Uterus (tissue), 4 donors: Measurements from ENCODE around the gene PPP2R5B. TPM values are rescaled to one million over a fixed set of nuclear protein-coding genes. Genes with fewer than 3 reads are reported as not detected.
A peak's percentile ranks its signal among the peaks of the same experiment; 100 is the strongest.

Experiments
- DNase-seq, 2 donors: peaks; one replicate each; pipeline ENCODE4 v3.0.0-alpha.2; 2019 to 2020
- H3K27ac ChIP-seq, 2 donors: fragments of 200-600 bp; sonication (generic); 1 replicate in 1 of 2; 2 replicates in 1 of 2; pipeline ENCODE4 v1.5.1; 2016 to 2018
- H3K27me3 ChIP-seq, 2 donors: fragments of 200-600 bp; sonication (generic); one replicate each; pipeline ENCODE4 v1.5.1; 2018 to 2019; ENCODE audit warnings: control low read depth in 1 of 2
- H3K36me3 ChIP-seq, 2 donors: fragments of 200-600 bp; sonication (generic); one replicate each; pipeline ENCODE4 v1.5.1; 2019; ENCODE audit warnings: control low read depth in 1 of 2
- H3K4me1 ChIP-seq, 2 donors: fragments of 200-600 bp; sonication (generic); one replicate each; pipeline ENCODE4 v1.5.1; 2018 to 2019; ENCODE audit warnings: control low read depth in 1 of 2
- H3K4me3 ChIP-seq, 2 donors: fragments of 200-600 bp; sonication (generic); 1 replicate in 1 of 2; 2 replicates in 1 of 2; pipeline ENCODE4 v1.5.1; 2018 to 2019; ENCODE audit warnings: mild to moderate bottlenecking in 1 of 2
- H3K9me3 ChIP-seq, 2 donors: fragments of 200-600 bp; sonication (generic); one replicate each; pipeline ENCODE4 v1.5.1; 2019; ENCODE audit warnings: control low read depth in 1 of 2
- POLR2A ChIP-seq, 2 donors: fragments of 450-650 bp; IDR thresholded peaks; one replicate each; pipeline ENCODE4 v1.6.1; 2016; ENCODE audit warnings: antibody characterized with exemption in 2 of 2, mild to moderate bottlenecking in 1 of 2, moderate library complexity in 1 of 2
- intact Hi-C: fragments of 100-400 bp; cut with DNase I; formaldehyde crosslinking; loops from one replicate; pipeline ENCODE4 v1.15.1; 2023; ENCODE audit warnings: low total_unique reads
- total RNA-seq, 4 donors: library from RNA; depleted of rRNA in 3 of 4; stranded (reverse); fragments of >200 nt in 3 of 4; gene quantifications; one replicate each; pipeline versions ENCODE4 v1.1.0 to v1.2.4, GENCODE V29; 2014 to 2023
- TF ChIP-seq, protein P1 (sequence below), 4 experiments: fragments of 200-600 bp in 2 of 4; fragments of 450-650 bp in 2 of 4; sonication (generic) in 2 of 4; IDR thresholded peaks; one replicate each; pipeline ENCODE4 v1.5.1; 2016 to 2019; ENCODE audit warnings: antibody characterized with exemption in 4 of 4, mild to moderate bottlenecking in 2 of 4, moderate library complexity in 1 of 4
- donor health status: DM: yes; HTN: yes; CAD: no.

Gene PPP2R5B
- total RNA-seq, 4 donors from 2014 or later = 6.7 to 23.4 (median 13.0) TPM

DNA sequence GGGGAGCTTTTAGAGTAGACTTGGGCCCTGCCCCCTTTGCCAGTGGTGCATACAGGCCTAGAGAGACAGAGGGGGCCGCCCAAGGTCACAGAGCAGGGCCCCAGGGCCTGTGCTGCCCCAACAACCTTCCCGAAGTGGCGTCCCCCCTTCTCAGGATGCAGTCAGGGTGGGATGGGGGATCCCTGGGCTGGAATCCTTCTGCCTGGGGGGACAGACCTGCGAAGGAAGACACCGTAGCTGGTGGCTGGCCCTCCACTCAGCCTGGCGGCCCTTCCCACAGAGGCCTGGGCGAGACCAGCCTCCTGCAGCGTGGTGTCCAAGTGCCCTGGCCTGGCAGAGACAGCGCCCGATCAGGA is 31.7 kb upstream of the PPP2R5B start:
- Histone ChIP-seq H3K27me3 (no peaks in the 10 kb centered on the region), H3K4me1 (peaks cover 0 to under 1% of the 10 kb centered on the region in 2 donors), H3K27ac (no peak overlapping the region), H3K9me3 (no peaks in the 10 kb centered on the region), H3K36me3 (no peaks in the 10 kb centered on the region), H3K4me3 (peak overlapping the region in 1 of 2 donors; percentile 6)
- TF ChIP-seq, protein P1, sequence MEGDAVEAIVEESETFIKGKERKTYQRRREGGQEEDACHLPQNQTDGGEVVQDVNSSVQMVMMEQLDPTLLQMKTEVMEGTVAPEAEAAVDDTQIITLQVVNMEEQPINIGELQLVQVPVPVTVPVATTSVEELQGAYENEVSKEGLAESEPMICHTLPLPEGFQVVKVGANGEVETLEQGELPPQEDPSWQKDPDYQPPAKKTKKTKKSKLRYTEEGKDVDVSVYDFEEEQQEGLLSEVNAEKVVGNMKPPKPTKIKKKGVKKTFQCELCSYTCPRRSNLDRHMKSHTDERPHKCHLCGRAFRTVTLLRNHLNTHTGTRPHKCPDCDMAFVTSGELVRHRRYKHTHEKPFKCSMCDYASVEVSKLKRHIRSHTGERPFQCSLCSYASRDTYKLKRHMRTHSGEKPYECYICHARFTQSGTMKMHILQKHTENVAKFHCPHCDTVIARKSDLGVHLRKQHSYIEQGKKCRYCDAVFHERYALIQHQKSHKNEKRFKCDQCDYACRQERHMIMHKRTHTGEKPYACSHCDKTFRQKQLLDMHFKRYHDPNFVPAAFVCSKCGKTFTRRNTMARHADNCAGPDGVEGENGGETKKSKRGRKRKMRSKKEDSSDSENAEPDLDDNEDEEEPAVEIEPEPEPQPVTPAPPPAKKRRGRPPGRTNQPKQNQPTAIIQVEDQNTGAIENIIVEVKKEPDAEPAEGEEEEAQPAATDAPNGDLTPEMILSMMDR (IDR thresholded peaks at IDR 0.05) = no peak
- TF ChIP-seq POLR2A (IDR thresholded peaks at IDR 0.05) = no peak
- DNase-seq = no peak
- intact Hi-C loops = no loop called here

GRCh38 chr11:64893194-64894069 is 31.1 kb upstream of the PPP2R5B start:
- no peaks in the 10 kb centered on the region for H3K9me3 ChIP-seq
- no peaks in the 10 kb centered on the region for H3K36me3 ChIP-seq
- no peak for DNase-seq
- no peaks in the 10 kb centered on the region for H3K4me1 ChIP-seq
- intact Hi-C loops = no loop called here
- H3K27ac ChIP-seq = no peak overlapping the region
- H3K4me3 ChIP-seq = peak overlapping the region in 1 of 2 donors; percentile 6
- TF ChIP-seq, protein P1 (IDR thresholded peaks at IDR 0.05) = no peak
- TF ChIP-seq POLR2A (IDR thresholded peaks at IDR 0.05) = no peak
- no peaks in the 10 kb centered on the region for H3K27me3 ChIP-seq

- Histone ChIP-seq H3K4me3 (no peak overlapping the region), H3K36me3 (no peaks in the 10 kb centered on the region), H3K27me3 (no peaks in the 10 kb centered on the region), H3K9me3 (no peaks in the 10 kb centered on the region), H3K27ac (peak overlapping the region in 1 of 2 donors; percentile 28), H3K4me1 (no peaks in the 10 kb centered on the region)
- peak; percentile 80 to 83 for DNase-seq
- TF ChIP-seq, protein P1 (IDR thresholded peaks at IDR 0.05) = peak; percentile 82 to 93 (median 90)
- TF ChIP-seq POLR2A (IDR thresholded peaks at IDR 0.05) = peak in 1 of 2 donors; percentile 14
- intact Hi-C loops = no loop called here
These were observed 30.2 kb upstream of the PPP2R5B start for GRCh38 chr11:64894070-64894811.

- Histone ChIP-seq H3K36me3 (no peaks in the 10 kb centered on the region), H3K4me1 (no peaks in the 10 kb centered on the region), H3K27me3 (no peaks in the 10 kb centered on the region), H3K27ac (no peak overlapping the region), H3K9me3 (no peaks in the 10 kb centered on the region), H3K4me3 (no peak overlapping the region)
- intact Hi-C loops = no loop called here
- DNase-seq = no peak
- no peak for TF ChIP-seq POLR2A (IDR thresholded peaks at IDR 0.05)
- TF ChIP-seq, protein P1 (IDR thresholded peaks at IDR 0.05) = no peak
These were observed 29.6 kb upstream of the PPP2R5B start for GRCh38 chr11:64894812-64895452.
